ENCODE results near the gene PCDH19.
A peak's percentile ranks its signal among the peaks of the same experiment; 100 is the strongest.

The PCDH19 gene

GRCh38 chrX:100319716-100320115, 90.4 kb downstream of the PCDH19 start:
- DNase-seq: no peak
- intact Hi-C loops (cut with DNase I): no loop called here

GRCh38 chrX:100316987-100317386, 93.1 kb downstream of the PCDH19 start:
- DNase-seq: peak in 5 of 42 donors; percentile 3 to 33 (median 7)
- intact Hi-C loops (cut with DNase I): no loop called here

GRCh38 chrX:100315566-100315965, 94.5 kb downstream of the PCDH19 start:
- no peak for DNase-seq
- intact Hi-C loops (cut with DNase I): no loop called here

GRCh38 chrX:100299559-100299958, 110.5 kb downstream of the PCDH19 start:
- no peak for DNase-seq
- intact Hi-C loops (cut with DNase I): no loop called here

- intact Hi-C loops (cut with DNase I): no loop called here
- DNase-seq: no peak
These were observed 112.3 kb downstream of the PCDH19 start for GRCh38 chrX:100297728-100298127.

GRCh38 chrX:100296183-100296753, 113.8 kb downstream of the PCDH19 start:
- intact Hi-C loops (cut with DNase I): no loop called here
- DNase-seq: no peak

GRCh38 chrX:100294965-100295364, 115.1 kb downstream of the PCDH19 start:
- peak in 2 of 42 donors; percentile 13 to 14 for DNase-seq
- intact Hi-C loops (cut with DNase I): no loop called here

GRCh38 chrX:100289066-100289558, 121.0 kb downstream of the PCDH19 start:
- intact Hi-C loops (cut with DNase I): no loop called here
- no peak for DNase-seq

GRCh38 chrX:100277231-100277630, 132.8 kb downstream of the PCDH19 start:
- DNase-seq: no peak
- intact Hi-C loops (cut with DNase I): no loop called here

- DNase-seq: no peak
- intact Hi-C loops (cut with DNase I): no loop called here
These were observed 135.2 kb downstream of the PCDH19 start for GRCh38 chrX:100274916-100275315.

GRCh38 chrX:100265179-100265578, 144.9 kb downstream of the PCDH19 start:
- intact Hi-C loops (cut with DNase I): no loop called here
- DNase-seq: no peak

GRCh38 chrX:100264200-100264599, 145.9 kb downstream of the PCDH19 start:
- DNase-seq: no peak
- intact Hi-C loops (cut with DNase I): no loop called here

GRCh38 chrX:100263650-100264049, 146.4 kb downstream of the PCDH19 start:
- DNase-seq: no peak
- intact Hi-C loops (cut with DNase I): no loop called here

GRCh38 chrX:100248885-100249493, 161.1 kb downstream of the PCDH19 start:
- intact Hi-C loops (cut with DNase I): no loop called here
- no peak for DNase-seq

GRCh38 chrX:100247826-100248225, 162.2 kb downstream of the PCDH19 start:
- intact Hi-C loops (cut with DNase I): no loop called here
- DNase-seq: no peak

- no peak for DNase-seq
- intact Hi-C loops (cut with DNase I): no loop called here
These were observed 165.4 kb downstream of the PCDH19 start for GRCh38 chrX:100244681-100245080.

Data from head of caudate nucleus (tissue), 42 donors.